Progenitor cell of endocrine pancreas (in vitro differentiated cells): ENCODE results near the gene TNFRSF1B. TPM values are rescaled to one million over a fixed set of nuclear protein-coding genes. Genes with fewer than 3 reads are reported as not detected.

Source experiments
- DNase-seq: peaks from one replicate; pipeline ENCODE4 v3.0.0; 2021; ENCODE audit warnings: low spot score; ENCODE audit not compliant: unreplicated experiment
- H3K27ac Mint-ChIP-seq: 2 replicates; pipeline ENCODE4 v1.8.0; 2021; ENCODE audit warnings: mild to moderate bottlenecking, moderate library complexity, mixed read lengths
- H3K27me3 Mint-ChIP-seq: 2 replicates; pipeline ENCODE4 v1.8.0; 2021; ENCODE audit warnings: mixed read lengths
- H3K36me3 Mint-ChIP-seq: 2 replicates; pipeline ENCODE4 v1.8.0; 2022; ENCODE audit warnings: mixed read lengths; ENCODE audit not compliant: insufficient read depth
- H3K4me1 Mint-ChIP-seq: 2 replicates; pipeline ENCODE4 v1.8.0; 2021; ENCODE audit warnings: low read depth, mixed read lengths
- H3K4me3 Mint-ChIP-seq: 2 replicates; pipeline ENCODE4 v1.8.0; 2021; ENCODE audit warnings: low read depth, mild to moderate bottlenecking, moderate library complexity, mixed read lengths
- H3K9me3 Mint-ChIP-seq: 2 replicates; pipeline ENCODE4 v1.8.0; 2021; ENCODE audit warnings: low read depth, mixed read lengths
- CTCF ChIP-seq: fragments of 200-600 bp; sonication (generic); IDR thresholded peaks from one replicate; pipeline ENCODE4 v1.5.0; 2021; ENCODE audit warnings: antibody characterized with exemption, mild to moderate bottlenecking; ENCODE audit not compliant: unreplicated experiment
- total RNA-seq: library from RNA; stranded (reverse); gene quantifications from 2 replicates; pipeline ENCODE4 v1.2.1, GENCODE V29; 2021

TNFRSF1B gene
- total RNA-seq, 1 donor from 2014 or later = not detected

GRCh38 chr1:12142141-12142823 lies 24.5 kb upstream of the TNFRSF1B start:
- peaks cover 3% of the 10 kb centered on the region for H3K4me1 Mint-ChIP-seq
- TF ChIP-seq CTCF = no peak
- no peak overlapping the region for H3K27ac Mint-ChIP-seq
- H3K4me3 Mint-ChIP-seq = no peak overlapping the region
- no peaks in the 10 kb centered on the region for H3K9me3 Mint-ChIP-seq
- DNase-seq = no peak
- H3K27me3 Mint-ChIP-seq = peaks cover 14% of the 10 kb centered on the region
- H3K36me3 Mint-ChIP-seq = no peaks in the 10 kb centered on the region

GRCh38 chr1:12142891-12143630 lies 23.7 kb upstream of the TNFRSF1B start:
- H3K4me1 Mint-ChIP-seq = peaks cover 3% of the 10 kb centered on the region
- DNase-seq = no peak
- no peaks in the 10 kb centered on the region for H3K9me3 Mint-ChIP-seq
- H3K36me3 Mint-ChIP-seq = no peaks in the 10 kb centered on the region
- TF ChIP-seq CTCF = no peak
- peaks cover 14% of the 10 kb centered on the region for H3K27me3 Mint-ChIP-seq
- H3K27ac Mint-ChIP-seq = no peak overlapping the region
- H3K4me3 Mint-ChIP-seq = no peak overlapping the region

GRCh38 chr1:12143631-12144155 lies 23.1 kb upstream of the TNFRSF1B start:
- Mint-ChIP-seq H3K9me3 (no peaks in the 10 kb centered on the region), H3K36me3 (no peaks in the 10 kb centered on the region), H3K27ac (no peak overlapping the region), H3K4me3 (no peak overlapping the region), H3K4me1 (peaks cover 3% of the 10 kb centered on the region), H3K27me3 (peaks cover 14% of the 10 kb centered on the region)
- DNase-seq = no peak
- no peak for TF ChIP-seq CTCF

GRCh38 chr1:12144236-12144635 lies 22.6 kb upstream of the TNFRSF1B start:
- Mint-ChIP-seq H3K4me3 (no peak overlapping the region), H3K4me1 (peaks cover 3% of the 10 kb centered on the region), H3K36me3 (no peaks in the 10 kb centered on the region), H3K27ac (no peak overlapping the region), H3K27me3 (peaks cover 10% of the 10 kb centered on the region), H3K9me3 (no peaks in the 10 kb centered on the region)
- TF ChIP-seq CTCF = no peak
- no peak for DNase-seq

- no peak overlapping the region for H3K27ac Mint-ChIP-seq
- no peak for DNase-seq
- no peak overlapping the region for H3K4me3 Mint-ChIP-seq
- peaks cover 6% of the 10 kb centered on the region for H3K27me3 Mint-ChIP-seq
- H3K36me3 Mint-ChIP-seq = no peaks in the 10 kb centered on the region
- H3K9me3 Mint-ChIP-seq = peaks cover 2% of the 10 kb centered on the region
- TF ChIP-seq CTCF = no peak
- H3K4me1 Mint-ChIP-seq = peaks cover 3% of the 10 kb centered on the region
Observed at GRCh38 chr1:12144969-12145368, 21.8 kb upstream of the TNFRSF1B start.
